ENCODE results near the gene FGA. TPM values are rescaled to one million over a fixed set of nuclear protein-coding genes. Genes with fewer than 3 reads are reported as not detected.

FGA gene
- not detected in 2 replicates for total RNA-seq (ENCODE audit: low replicate concordance)

DNA sequence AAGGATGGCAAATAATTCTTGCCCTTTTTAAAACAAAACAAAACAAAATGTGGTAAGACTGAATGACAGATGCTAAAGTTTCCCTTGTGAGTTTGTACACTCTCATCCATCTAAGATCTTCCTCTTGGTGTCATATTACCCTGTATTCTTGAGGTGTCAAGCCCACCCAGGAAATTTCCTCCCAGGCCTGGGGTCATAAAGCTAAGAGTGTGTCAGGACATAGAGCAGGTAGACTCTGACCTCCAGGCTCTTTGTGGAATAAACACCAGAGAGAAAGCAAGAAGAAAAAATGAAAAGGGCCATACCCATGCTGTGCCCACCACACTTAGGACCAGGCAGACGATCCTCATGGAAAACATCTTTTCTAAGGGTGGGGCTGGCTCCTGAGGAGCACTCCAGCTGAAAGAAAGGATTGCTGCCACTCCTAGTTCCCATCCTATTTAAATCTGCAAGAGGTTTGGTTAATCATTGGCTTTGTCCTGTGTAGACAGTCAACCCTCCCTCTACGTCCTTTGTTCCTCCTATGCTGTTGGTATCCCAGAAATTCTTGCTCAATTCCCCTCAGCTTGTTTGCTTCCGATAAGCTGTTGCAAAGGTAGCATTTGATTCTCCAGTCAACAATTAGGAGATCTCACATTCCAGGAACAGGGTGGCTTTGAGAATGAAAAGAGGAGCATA lies at the start of gene FGA:
Gene FGA (minus strand): TSS at position 414 of the 678 bp plus-strand sequence. CDS start 55 bp downstream, at position 359.

DNA sequence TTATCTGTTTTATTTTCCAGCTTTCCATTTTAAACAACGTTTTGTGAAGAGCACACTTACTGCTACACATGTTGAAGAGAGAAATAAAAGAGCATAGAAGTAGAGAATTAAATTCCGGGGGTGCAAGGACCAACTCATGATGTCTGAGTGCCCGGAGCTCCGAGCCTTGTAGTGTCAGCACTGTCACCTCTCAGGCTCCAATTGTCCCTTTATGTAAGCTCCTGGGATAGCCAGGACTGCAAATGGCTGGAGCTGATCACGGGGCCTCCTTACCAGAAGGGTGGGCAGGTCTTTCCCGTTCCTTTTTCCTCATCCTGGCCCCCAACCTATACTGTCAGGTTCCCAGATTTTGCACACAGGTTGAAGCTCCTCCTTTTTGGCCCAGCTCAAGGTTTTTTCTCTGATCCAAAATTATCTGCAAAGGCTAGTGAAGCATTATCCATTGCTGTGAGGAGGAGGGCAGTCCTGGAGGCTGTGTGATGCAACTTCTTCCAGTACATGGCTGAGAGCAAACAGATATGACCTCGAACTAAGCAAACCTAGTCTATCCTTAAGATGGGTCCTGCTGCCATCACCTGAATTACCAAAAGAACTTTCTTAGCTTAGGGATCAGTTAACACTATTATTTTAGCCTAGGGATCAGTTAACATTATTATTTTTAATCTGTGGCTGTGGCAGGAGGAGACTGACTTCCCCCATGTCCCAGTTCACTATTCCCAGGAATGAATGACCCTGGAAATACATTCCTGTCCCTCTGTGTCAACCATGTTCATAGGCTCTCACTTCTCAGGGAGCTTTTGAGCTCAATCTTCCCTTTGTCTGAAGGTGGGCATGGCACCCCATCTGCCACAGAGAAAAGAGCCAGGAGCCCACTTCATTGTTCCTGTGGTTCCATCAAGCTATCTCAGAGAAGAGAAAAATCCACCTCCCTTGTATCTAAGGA lies 22.2 kb upstream of the FGA start, which contains the start of gene FGG:
Gene FGG (minus strand): TSS at position 185 of the 943 bp plus-strand sequence. CDS start 47 bp downstream, at position 138.

DNA sequence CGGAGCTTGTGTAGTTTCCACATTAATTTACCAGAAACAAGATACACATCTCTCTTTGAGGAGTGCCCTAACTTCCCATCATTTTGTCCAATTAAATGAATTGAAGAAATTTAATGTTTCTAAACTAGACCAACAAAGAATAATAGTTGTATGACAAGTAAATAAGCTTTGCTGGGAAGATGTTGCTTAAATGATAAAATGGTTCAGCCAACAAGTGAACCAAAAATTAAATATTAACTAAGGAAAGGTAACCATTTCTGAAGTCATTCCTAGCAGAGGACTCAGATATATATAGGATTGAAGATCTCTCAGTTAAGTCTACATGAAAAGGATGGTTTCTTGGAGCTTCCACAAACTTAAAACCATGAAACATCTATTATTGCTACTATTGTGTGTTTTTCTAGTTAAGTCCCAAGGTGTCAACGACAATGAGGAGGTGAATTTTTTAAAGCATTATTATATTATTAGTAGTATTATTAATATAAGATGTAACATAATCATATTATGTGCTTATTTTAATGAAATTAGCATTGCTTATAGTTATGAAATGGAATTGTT lies 27.8 kb downstream of the FGA start, which contains the start of gene FGB:
Gene FGB (plus strand): TSS at position 315 of the 558 bp plus-strand sequence. CDS start 8 bp downstream, at position 323.

DNA sequence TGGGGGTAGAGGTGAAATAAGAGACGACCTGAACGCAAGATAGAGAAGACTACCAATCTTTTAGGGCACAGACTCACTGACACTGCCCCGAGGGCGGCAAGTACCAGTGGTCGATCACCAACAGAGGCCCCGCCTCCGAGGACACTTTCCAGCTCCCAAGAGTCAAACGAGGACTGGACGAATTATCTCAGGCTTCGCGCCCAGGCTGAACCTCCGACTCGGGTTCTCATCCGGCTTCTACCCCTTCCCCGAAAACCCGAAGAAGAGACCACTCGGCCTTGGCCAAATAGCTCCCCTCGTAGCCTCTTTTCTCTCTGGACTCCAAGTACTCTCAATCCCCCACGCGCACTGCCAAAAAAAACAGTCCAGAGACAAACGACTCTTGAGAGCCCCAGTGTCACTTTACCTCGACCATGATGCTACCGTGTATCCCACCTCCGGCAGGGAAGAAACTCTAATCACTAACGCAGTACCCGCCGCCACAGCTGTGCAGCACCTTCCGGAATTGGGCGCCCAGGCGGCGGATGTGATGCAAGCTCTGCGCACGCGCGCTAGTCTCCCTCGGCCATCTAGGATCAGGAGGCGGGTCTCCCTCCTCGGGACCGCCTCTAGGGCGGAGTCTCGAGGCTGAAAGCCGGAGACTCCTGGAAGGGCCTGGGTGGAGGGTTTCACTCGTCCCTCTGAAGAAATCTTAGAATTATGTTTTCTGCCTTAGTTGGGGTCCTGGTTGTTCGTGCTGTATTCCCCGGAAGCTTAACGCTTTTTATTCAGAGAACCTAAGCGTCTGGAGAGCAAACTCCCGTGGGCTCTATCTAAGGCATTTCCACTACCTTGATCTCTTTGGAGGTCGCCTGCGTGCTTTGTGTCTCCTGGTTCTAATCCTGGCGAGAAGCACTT lies 40.4 kb downstream of the FGA start, which contains the start of gene PLRG1:
Gene PLRG1 (minus strand): TSS at position 507 of the 897 bp plus-strand sequence. CDS start 92 bp downstream, at position 415.

Other genes with a start within 250 kb of the FGA start
- gene DCHS2, start 98.9 kb downstream of the FGA start, total RNA-seq (ENCODE audit: low replicate concordance) = not detected in 2 replicates
- 52.0 and 94.9 TPM in 2 replicates for gene PLRG1, start 40.3 kb downstream of the FGA start, total RNA-seq (ENCODE audit: low replicate concordance)
- gene FGB, start 27.7 kb downstream of the FGA start, total RNA-seq (ENCODE audit: low replicate concordance) = 0.08 TPM in 1 of 2 replicates, not detected in the other
- gene FGG, start 21.9 kb upstream of the FGA start, total RNA-seq (ENCODE audit: low replicate concordance) = not detected in 2 replicates
- gene LRAT, start 153.3 kb upstream of the FGA start, total RNA-seq (ENCODE audit: low replicate concordance) = not detected in 2 replicates
- under 0.01 TPM in 1 of 2 replicates, not detected in the other for gene RBM46, start 190.5 kb upstream of the FGA start, total RNA-seq (ENCODE audit: low replicate concordance)